ENCODE results near the gene FAM50A.
"Not testable (repeated sequence)": the region's sequence is repeated elsewhere in the genome, so short reads cannot be mapped to it uniquely, and the experiment has no call there.

Gene FAM50A

DNA sequence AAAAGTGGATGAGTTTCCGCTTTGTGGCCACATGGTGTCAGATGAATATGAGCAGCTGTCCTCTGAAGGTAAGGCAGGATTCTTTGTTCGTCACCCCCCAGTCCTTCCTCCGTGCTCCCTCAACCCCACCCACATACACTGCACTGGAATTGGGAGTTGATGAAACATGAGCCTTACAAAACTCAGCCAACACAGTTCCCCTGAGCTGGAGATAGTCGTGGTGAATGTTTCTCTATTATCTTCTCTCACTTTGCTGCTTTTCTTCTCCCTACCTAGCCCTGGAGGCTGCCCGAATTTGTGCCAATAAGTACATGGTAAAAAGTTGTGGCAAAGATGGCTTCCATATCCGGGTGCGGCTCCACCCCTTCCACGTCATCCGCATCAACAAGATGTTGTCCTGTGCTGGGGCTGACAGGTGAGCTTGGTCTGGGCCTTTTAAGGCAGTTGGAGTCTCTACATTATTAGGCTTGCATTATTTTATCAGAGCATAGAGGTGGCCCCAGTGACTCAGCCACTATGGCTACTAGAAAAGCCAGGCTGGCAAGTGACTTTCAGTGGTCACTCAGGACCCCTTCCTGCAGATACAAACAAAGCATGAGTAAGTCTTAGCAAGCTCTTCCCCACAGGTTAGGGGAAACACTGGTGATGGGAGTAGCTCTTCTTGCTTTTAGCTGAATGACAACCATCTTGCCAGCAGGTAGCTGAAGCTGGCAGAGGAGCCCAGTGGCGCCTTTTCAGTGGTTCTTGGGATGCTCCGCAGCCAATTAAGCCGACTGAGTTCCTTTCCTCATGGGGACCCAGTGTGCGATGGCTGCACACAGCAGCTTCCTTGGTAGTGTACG lies 44.2 kb upstream of the FAM50A start:
- TF ChIP-seq, protein P1, sequence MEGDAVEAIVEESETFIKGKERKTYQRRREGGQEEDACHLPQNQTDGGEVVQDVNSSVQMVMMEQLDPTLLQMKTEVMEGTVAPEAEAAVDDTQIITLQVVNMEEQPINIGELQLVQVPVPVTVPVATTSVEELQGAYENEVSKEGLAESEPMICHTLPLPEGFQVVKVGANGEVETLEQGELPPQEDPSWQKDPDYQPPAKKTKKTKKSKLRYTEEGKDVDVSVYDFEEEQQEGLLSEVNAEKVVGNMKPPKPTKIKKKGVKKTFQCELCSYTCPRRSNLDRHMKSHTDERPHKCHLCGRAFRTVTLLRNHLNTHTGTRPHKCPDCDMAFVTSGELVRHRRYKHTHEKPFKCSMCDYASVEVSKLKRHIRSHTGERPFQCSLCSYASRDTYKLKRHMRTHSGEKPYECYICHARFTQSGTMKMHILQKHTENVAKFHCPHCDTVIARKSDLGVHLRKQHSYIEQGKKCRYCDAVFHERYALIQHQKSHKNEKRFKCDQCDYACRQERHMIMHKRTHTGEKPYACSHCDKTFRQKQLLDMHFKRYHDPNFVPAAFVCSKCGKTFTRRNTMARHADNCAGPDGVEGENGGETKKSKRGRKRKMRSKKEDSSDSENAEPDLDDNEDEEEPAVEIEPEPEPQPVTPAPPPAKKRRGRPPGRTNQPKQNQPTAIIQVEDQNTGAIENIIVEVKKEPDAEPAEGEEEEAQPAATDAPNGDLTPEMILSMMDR (IDR thresholded peaks at IDR 0.05; ENCODE audit: insufficient read depth, low read depth, low read length, missing control alignments) = no peak
- peak overlapping the region; percentile 84 for H3K4me3 ChIP-seq (ENCODE audit: low read length)
- no peak for DNase-seq (ENCODE audit: low read depth)

DNA sequence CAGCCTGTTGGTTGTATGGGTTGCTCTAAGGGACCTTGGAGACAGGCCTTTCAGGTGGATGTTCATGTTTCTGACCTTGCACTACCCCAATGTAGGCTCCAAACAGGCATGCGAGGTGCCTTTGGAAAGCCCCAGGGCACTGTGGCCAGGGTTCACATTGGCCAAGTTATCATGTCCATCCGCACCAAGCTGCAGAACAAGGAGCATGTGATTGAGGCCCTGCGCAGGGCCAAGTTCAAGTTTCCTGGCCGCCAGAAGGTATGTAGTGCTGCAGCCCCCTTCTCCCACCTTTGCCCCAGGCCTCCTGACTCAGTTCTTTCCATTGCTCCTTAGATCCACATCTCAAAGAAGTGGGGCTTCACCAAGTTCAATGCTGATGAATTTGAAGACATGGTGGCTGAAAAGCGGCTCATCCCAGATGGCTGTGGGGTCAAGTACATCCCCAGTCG lies 43.5 kb upstream of the FAM50A start:
- not testable (repeated sequence) for DNase-seq (ENCODE audit: low read depth); H3K4me3 ChIP-seq (ENCODE audit: low read length)

DNA sequence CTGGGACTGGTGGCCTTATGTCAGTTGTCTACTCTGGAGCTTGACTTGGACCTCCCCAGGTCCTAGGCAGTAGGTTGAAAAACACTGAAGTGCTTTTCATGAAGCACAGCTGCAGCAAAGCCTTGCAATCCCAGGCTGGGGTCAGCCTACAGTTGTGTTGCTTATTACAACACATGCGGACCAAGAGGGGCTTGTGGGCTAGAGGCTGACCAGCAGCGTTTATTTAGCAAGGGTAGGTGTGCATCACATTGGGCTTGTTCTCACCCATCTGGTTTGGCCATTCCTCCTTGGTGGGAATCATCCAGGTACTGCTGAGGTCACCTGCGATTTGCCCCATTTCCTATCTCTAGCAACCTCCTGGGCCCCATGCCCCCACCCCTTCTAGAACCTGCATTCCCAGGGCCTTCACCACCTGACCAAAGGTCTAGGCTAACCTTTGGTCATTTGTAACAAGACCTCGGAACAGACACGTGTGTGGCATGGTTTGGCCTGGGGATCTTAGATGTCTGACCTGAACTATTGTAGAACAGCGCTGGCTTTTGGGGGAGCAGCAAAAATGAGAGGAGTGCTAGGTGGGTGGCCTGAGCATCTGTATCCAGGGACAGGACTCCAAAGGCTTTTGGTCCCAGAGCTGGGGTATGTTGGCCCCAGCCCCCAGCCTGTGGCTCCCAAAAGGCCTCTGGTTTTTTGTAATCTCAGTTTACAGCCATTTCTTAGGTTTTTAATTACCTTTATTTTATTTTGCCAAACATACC lies 42.7 kb upstream of the FAM50A start:
- TF ChIP-seq, protein P1 (IDR thresholded peaks at IDR 0.05; ENCODE audit: insufficient read depth, low read depth, low read length, missing control alignments) = no peak
- no peak overlapping the region for H3K4me3 ChIP-seq (ENCODE audit: low read length)
- DNase-seq (ENCODE audit: low read depth) = peak; percentile 22

DNA sequence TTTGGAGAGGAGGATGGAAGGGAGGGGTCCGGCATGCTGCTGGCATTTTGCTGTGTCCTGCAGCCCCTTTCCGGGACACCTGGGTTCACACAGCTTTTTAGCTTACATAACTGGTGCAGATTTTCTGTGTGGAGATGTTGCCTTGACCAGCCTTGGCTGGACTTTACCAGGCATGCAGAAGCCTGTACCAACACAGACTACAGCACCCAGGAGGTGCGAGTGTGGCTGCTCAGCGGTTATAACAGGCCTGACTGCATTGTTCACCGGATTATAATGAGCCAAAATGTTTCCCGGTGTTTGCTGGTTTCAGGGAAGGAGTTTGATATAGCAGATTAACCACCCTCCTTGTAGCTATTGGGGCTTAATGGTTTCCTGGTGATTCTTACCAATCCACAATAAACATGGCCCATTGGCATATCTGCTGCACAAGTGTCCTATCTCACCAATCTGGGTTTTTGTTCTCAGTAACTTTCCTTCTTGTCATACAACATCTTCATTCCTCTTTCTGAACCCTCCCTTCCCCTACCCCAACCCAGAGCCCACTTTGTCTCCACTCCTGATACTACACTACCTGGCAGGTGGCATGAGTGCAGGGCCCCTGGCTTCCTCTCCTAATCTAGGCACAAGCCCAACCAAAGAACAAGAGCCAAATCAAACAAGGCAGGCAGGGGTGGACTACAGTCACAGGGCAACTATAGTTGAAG lies 41.9 kb upstream of the FAM50A start:
- no peak overlapping the region for H3K4me3 ChIP-seq (ENCODE audit: low read length)
- TF ChIP-seq, protein P1 (IDR thresholded peaks at IDR 0.05; ENCODE audit: insufficient read depth, low read depth, low read length, missing control alignments) = no peak
- peak; percentile 77 for DNase-seq (ENCODE audit: low read depth)

DNA sequence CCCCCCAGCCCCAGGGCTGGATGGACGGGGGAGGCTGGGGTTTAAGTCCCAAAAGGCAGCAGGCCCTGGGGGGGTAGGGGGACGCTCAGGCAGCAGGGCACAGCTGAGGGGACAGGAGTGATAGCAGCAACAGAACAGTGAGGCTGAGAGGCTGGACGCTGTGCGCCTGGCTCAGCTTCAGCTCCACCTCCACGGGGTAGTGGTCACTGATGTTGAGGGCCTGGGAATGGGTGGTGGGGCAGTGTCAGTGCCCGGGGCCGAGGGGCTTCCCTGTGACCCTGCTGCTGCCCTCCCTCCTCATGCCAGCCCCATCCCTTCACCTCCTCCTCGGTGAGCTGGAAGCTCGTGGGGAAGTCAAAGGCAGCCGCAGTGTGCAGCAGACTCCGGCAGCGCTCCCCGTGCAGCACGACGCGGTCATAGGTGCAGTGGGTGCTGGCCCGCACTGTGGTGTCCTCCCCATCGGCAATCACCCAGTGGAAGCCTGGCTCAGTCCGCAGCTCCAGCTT lies 41.3 kb upstream of the FAM50A start:
- TF ChIP-seq, protein P1 (IDR thresholded peaks at IDR 0.05; ENCODE audit: insufficient read depth, low read depth, low read length, missing control alignments) = no peak
- H3K4me3 ChIP-seq (ENCODE audit: low read length) = no peak overlapping the region
- no peak for DNase-seq (ENCODE audit: low read depth)

DNA sequence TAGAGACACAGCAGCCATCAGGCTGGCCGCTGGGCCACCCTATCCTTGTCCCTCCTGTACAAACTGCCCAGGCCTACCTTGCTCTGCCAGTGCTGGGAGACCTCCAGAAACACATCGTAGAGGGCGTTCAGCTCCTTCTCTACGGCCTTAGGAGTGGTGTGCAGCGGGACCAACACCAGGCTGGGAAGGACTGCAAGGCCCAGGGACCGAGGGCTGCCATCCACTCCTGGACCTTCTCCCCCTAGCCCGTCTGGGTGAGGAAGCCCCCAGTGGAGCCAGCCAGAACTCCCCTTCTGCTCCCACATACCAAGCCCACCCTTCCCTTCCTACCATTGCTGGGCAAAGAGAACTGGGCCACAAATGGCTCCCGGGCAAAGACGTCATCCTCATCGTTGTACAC lies 40.7 kb upstream of the FAM50A start:
- H3K4me3 ChIP-seq (ENCODE audit: low read length) = no peak overlapping the region
- no peak for DNase-seq (ENCODE audit: low read depth)
- TF ChIP-seq, protein P1 (IDR thresholded peaks at IDR 0.05; ENCODE audit: insufficient read depth, low read depth, low read length, missing control alignments) = no peak

DNA sequence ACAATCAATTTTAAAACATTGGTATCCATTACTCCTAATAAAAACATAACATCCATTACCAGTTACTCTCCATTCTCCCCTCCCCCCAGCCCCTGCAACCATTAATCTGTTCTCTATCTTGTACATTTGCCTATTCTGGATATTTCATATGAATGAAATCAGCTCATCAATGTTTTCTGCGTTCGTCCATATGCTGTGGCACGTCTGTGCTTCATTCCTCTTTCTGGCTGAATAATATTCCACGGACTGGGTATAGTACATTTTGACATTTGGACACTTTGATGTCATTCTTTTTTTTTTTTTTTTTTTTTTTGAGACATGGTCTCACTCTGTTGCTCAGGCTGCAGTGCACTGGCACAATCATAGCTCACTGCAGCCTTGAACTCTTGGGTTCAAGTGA lies 40.1 kb upstream of the FAM50A start:
- no peak for DNase-seq (ENCODE audit: low read depth)
- TF ChIP-seq, protein P1 (IDR thresholded peaks at IDR 0.05; ENCODE audit: insufficient read depth, low read depth, low read length, missing control alignments) = no peak
- no peak overlapping the region for H3K4me3 ChIP-seq (ENCODE audit: low read length)
